Stimulated activated CD4-positive, alpha-beta T cell treated with anti-CD3 and anti-CD28 coated beads, Interleukin-4, amount 100 ng/mL, for 4 hours (primary cell): ENCODE measurements around the gene PRELID2.
"Not testable (repeated sequence)": the region's sequence is repeated elsewhere in the genome, so short reads cannot be mapped to it uniquely, and the experiment has no call there.

Source experiments
- DNase-seq, 2 experiments: peaks; one replicate each; pipeline ENCODE4 v3.0.0-alpha.2; 2020

PRELID2 gene

DNA sequence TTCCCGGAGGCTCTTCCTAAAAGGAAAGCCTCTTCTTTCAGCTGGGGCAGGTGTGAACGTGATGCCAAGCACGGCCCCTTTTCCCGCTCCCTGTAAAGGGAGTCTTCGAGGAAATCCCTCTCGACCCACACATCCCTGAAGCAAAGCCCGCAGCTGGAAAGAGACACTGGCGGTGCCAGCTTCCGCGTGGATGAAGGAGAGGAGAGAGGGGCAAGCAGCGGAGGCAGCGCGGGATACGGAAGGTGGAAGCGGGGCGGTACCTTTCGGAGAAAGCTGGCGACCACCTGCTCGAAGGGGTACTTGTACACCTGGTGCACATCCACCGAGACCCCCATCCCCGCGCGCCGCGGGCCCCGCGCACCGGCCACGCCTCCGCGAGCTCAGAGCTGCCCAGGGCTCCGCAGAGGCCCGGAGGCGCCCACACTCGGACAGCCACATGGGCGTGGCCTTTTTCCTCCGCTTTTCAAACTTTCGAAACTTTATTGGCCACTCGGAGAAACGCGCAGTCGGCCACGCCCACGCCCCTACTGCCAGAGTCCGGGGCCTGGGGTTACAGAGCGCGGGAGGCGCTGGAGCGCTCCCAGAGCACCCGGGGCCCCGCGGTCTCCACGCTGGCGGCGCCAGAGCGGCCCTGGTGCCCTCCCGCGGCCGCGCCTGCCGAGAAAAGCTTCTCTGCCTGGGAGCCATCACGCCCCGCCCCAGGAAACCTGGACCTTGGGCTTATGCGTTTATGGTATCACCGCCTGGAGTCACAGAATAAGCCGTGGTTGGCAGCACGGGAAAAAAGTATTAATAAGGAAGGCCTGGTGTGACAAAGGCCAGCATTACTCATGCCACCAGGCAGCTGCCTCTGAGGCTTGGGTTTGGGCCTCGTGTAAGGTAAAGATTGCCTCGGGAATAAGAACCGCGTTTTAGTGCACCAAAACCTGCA lies at the start of gene PRELID2:
TSS of gene PRELID2 (minus strand) at position 426 of the 931 bp plus-strand sequence. CDS start at position 335, 91 bp downstream.
- DNase-seq = peak; percentile 34 to 40

DNA sequence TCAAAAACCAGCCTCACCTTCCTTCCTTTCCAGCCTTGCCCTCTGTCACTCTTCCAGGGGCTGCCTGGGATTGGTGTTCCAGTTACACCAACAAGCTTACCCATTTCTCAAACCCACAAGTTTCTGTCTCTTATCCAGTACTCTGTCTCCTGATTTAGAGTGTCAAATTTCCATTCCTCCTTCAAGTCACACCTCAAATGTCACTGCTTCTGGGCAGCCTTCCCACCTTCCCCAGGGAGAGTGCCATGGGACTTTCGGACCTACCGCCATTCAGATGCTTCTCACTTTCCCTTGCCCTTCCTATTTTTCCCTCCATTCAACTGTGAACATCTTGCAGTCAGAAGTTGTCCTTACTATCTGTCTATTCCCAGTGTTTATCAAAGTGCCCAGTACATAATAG lies 39.6 kb upstream of the PRELID2 start:
- no peak for DNase-seq

DNA sequence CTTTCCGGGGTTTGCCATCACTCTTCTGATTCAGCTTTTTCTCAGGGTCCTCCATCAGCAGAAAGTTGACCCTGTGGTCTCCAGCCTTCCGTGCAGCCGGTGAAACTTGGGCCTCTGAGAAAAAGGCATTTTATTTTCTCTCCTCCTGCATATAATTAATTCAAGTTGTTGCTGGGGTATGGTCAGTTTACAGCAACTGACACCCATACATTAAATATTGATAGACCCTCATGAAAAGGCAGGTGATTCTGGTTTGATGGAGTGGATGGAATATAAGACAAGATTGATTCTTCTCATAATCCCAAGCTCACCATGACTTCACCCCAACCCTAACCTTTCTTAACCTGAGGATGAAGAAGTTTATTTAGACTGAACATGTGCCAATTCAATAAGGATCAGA lies 37.8 kb upstream of the PRELID2 start, which contains the start of gene GRXCR2:
TSS of gene GRXCR2 (minus strand) at position 101 of the 400 bp plus-strand sequence. CDS start at position 55, 46 bp downstream.
- DNase-seq = no peak

GRCh38 chr5:145872486-145872885 lies 37.3 kb upstream of the PRELID2 start:
- no peak for DNase-seq

- DNase-seq = no peak
Observed at GRCh38 chr5:145869753-145870152, 34.6 kb upstream of the PRELID2 start.

- DNase-seq = no peak
Observed at GRCh38 chr5:145867806-145868205, 32.7 kb upstream of the PRELID2 start.

GRCh38 chr5:145864432-145864831 lies 29.3 kb upstream of the PRELID2 start:
- not testable (repeated sequence) for DNase-seq

GRCh38 chr5:145863003-145863402 lies 27.9 kb upstream of the PRELID2 start:
- no peak for DNase-seq

DNA sequence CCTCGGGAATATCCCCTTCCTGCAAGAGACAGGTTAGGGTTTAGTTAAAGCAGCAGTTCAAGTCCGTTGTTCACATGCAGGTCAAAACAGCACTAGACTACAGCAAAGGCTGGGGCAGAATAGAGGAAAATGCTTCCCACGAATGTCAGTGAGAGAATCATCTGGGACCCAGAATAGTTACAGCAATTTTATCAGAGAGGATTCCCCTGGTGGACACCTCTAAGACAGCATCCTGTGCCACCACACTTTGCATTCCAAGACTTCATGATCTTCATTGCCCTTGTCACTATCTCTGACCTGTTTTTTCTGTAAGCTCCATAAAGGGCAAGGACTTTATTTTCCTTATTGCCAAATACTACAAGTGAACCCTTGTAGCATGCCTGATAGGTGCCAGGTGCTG lies 24.8 kb upstream of the PRELID2 start:
- no peak for DNase-seq

DNA sequence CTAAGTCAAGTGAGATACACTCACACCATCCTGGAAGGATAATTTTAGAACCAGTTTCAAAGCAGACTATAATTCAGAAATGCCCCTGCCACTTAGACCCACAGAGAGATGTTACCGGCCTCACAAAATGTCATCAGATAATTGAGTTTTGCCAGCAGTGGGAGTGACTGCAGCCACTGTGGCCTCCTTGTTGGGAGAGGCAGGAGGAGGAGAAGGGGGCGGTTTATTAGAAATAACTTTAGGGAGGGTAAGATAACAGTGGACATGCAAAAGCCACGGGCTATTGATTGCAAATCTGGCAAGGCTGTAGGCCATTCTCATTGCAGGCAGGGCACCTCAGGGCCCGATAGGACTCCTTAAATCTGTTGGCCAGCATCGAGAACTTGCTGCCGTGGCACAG lies 24.3 kb upstream of the PRELID2 start:
- no peak for DNase-seq

DNA sequence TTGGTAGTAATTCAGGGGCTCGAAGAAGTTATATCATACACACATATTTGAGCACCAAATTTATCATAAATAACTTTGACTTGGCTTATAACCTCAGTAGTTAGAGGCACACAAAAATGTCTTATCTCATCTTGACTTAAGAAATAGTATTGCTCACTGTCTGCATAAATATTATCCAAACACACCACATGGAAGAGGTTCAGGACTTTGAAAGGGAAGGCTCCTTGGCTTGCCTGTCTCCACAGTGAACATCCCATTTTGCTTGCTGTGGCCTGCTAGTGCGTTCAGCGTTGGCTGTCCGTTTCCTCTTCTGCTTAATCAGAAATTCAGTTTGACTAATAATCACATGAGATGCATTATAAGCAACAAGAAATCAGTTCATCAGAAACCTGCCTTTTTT lies 23.8 kb upstream of the PRELID2 start:
- no peak for DNase-seq

GRCh38 chr5:145856285-145856818 lies 21.2 kb upstream of the PRELID2 start:
- DNase-seq = peak; percentile 9 to 12

DNA sequence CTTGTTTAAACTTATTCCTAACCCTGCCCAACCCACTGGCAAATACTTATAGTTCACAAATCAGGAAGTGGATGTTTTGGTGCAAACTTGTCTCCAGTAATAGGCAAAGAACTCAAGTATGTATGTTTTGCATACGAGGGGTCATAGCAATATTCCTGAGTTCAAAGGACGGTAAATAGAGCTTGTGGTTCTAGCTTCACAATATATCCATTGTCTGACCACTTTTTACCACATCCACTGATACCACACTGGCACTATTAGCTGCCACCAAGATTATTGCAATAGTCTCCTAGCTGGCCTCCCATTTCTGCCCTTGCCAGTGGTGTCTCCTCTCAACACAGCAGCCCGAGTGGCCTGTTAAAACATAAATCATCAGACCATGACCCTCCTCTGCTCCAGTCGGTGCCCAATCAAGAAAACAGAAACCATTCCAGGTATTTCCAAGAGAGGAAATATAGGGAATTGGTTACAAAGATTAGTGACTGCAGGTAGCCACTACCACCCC lies 20.7 kb upstream of the PRELID2 start:
- DNase-seq = no peak

DNA sequence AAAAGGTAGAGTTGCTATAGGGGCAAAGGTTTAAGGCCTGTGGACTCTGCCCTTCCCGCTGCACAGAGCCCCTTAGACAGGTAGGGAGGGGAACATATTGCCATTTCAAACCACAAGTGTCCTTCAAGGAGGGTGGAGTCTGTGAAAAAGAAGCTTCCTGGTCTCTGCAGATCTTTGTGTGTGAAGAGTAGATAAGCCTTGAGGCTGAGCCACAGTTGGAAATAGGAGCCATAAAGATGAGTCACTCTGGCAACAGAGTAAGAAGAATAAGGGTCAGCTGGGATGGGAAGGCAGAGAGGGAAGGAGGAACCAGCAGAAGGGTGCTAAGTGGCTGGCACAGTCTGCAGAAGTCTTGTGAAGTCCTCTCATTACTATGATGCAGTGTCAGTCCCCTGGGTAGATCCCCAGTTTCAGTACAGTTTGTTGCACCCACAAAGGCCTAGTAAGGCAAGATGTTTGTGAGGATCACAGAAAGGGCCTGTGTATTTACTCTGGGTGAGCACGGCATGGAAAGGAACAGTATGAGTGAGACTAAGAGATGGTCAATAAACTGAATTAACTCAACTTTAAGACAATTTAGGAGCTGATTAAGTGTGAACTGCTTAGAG lies 19.6 kb upstream of the PRELID2 start:
- no peak for DNase-seq

DNA sequence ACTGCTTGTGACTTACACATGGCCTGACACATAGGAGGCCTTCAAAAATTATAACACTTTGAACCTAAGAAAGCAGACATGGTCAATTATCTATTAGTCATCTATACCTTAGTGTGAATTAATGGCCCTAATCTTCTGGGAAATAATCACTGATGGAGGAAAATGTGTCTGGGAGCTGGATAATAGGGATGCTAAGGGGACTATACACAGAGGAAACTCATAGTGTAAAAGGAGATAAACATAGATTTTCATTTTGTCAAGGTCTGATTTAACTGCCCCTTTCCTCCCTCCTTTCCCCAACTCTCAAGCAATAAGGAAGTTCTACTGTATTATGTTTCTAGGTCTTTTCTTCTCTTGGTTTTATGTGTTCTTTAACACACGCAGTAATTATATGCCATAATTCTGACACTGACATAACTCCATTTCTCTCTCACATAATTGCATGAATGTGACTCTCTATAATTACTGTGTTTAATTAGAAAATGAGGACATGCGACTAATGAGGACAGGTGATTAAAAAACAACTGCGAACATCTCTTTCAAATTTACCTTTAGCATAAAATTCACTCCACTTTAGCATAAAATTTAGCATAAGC lies 18.7 kb upstream of the PRELID2 start:
- DNase-seq = no peak

GRCh38 chr5:145852990-145853389 lies 17.8 kb upstream of the PRELID2 start:
- DNase-seq = no peak

GRCh38 chr5:145848854-145849253 lies 13.7 kb upstream of the PRELID2 start:
- no peak for DNase-seq

GRCh38 chr5:145847499-145848497 lies 12.7 kb upstream of the PRELID2 start:
- no peak for DNase-seq

GRCh38 chr5:145846081-145846480 lies 10.9 kb upstream of the PRELID2 start:
- DNase-seq = no peak

DNA sequence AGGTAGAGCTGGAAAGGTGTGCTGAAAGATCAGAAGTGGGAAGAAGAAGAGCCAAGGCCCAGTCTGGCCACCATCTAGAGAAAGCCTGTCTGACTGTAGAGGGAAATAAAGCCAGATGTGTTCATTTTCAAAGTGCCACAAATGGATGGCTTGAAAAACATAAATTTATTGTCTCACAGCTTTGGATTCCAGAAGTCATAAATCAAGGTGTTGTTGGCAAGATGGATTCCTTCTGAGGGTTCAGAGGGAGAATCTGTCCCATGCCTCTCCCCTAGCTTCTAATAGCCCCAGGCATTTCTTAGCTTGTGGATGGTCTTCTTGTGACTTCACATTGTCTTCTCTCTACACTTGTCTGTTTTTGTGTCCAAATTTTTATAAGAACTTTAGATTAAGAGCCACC lies 6.2 kb upstream of the PRELID2 start:
- DNase-seq = no peak

DNA sequence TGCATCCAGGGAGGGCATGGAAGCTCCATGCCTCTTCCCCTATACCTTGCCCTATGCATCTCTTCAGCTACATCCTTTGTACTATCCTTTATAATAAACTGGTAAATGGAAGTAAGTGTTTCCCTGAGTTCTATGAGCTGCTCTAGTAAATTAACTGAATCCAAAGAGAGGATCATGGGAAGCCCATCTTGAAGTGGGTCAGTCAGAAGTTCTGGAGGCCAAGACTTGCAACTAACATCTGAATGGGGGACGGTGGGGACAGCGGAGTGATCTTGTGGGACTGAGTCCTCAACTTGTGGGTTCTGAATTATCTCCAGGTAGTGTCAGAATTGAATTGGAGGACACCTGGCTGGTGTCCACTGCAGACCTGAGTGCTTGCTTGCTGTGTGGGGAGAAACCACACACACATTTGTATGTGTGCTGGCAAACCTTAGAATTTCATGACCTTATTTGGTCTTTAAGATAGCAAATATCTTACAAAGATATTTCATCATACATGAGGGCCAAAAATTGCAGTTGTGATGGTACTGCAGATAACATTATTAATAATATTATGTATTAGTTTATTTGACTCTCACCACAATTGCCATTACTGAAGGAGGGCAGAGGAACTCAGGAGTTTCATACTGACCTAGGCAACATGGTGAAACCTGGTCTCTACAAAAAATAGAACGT lies 5.5 kb upstream of the PRELID2 start:
- DNase-seq = no peak
